H4 (cell line): ENCODE measurements around the gene TMEM106B. TPM values are rescaled to one million over a fixed set of nuclear protein-coding genes. Genes with fewer than 3 reads are reported as not detected.
"Not testable (repeated sequence)": the region's sequence is repeated elsewhere in the genome, so short reads cannot be mapped to it uniquely, and the experiment has no call there.

ENCODE experiments used
- DNase-seq: peaks from one replicate; pipeline ENCODE4 v3.0.0-alpha.2; 2015; ENCODE audit warnings: low spot score
- total RNA-seq: library from RNA; depleted of rRNA; stranded (reverse); fragments of >200 nt; shearing (Covaris generic); gene quantifications from 2 replicates; pipeline ENCODE4 v1.2.3, GENCODE V29; 2014; rRNA removed

TMEM106B gene
- total RNA-seq: 181 and 208 TPM in 2 replicates

GRCh38 chr7:12211054-12211710 is at the start of gene TMEM106B:
TSS of gene TMEM106B (plus strand) at chr7:12211294. CDS start at chr7:12214811, 3,517 bp downstream.
- peak; percentile 100 for DNase-seq

GRCh38 chr7:12162415-12163113 is 48.5 kb upstream of the TMEM106B start:
- DNase-seq: no peak

- DNase-seq: not testable (repeated sequence)
Observed at GRCh38 chr7:12168065-12168464, 43.0 kb upstream of the TMEM106B start.

- peak; percentile 82 for DNase-seq
Observed at GRCh38 chr7:12169981-12170820, 40.9 kb upstream of the TMEM106B start.

- no peak for DNase-seq
Observed at GRCh38 chr7:12173671-12174070, 37.4 kb upstream of the TMEM106B start.

- DNase-seq: no peak
Observed at GRCh38 chr7:12174931-12175330, 36.2 kb upstream of the TMEM106B start.

GRCh38 chr7:12178317-12178716 is 32.8 kb upstream of the TMEM106B start:
- DNase-seq: no peak

- no peak for DNase-seq
Observed at GRCh38 chr7:12194426-12194825, 16.7 kb upstream of the TMEM106B start.

- no peak for DNase-seq
Observed at GRCh38 chr7:12196386-12196785, 14.7 kb upstream of the TMEM106B start.

- DNase-seq: peak; percentile 35
Observed at GRCh38 chr7:12199363-12199762, 11.7 kb upstream of the TMEM106B start.

- DNase-seq: no peak
Observed at GRCh38 chr7:12207046-12207445, 4.0 kb upstream of the TMEM106B start.

- no peak for DNase-seq
Observed at GRCh38 chr7:12209221-12209620, 1.9 kb upstream of the TMEM106B start.

GRCh38 chr7:12210179-12211053 is 678 bp upstream of the TMEM106B start:
- peak; percentile 54 for DNase-seq

GRCh38 chr7:12211711-12212485 is 804 bp downstream of the TMEM106B start:
- DNase-seq: peak; percentile 34

GRCh38 chr7:12217311-12217710 is 6.2 kb downstream of the TMEM106B start:
- DNase-seq: no peak

- DNase-seq: no peak
Observed at GRCh38 chr7:12220389-12221046, 9.4 kb downstream of the TMEM106B start.

- DNase-seq: no peak
Observed at GRCh38 chr7:12221414-12221813, 10.3 kb downstream of the TMEM106B start.

GRCh38 chr7:12222889-12223579 is 11.9 kb downstream of the TMEM106B start:
- no peak for DNase-seq

- DNase-seq: not testable (repeated sequence)
Observed at GRCh38 chr7:12225017-12225416, 13.9 kb downstream of the TMEM106B start.
